Stimulated activated CD4-positive, alpha-beta T cell treated with anti-CD3 and anti-CD28 coated beads, Interleukin-15, amount 100 ng/mL, for 1 hour (primary cell): ENCODE measurements around the gene TTLL5.

Experiments used
- DNase-seq, 2 donors: peaks; one replicate each; pipeline ENCODE4 v3.0.0-alpha.2; 2020; ENCODE audit warnings: low read depth in 1 of 2, low spot score in 1 of 2

Gene TTLL5

DNA sequence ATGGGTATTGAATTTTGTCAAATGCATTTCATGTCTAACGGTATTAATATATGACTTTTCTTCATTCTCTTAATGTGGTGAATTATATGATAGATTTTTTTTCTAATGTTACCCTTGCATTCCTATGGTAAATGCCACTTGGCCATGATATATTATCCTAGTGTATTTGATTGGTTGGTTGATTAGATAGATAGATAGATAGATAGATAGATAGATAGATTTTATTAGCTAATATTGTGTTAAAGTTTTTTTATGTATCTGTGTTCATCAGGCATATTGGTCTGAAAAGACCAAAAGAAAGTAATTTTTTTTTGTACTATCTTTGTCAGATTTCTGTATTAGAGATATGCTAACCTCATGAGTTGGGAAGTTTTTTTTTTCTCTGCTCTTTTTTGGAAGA lies 196.2 kb downstream of the TTLL5 start:
- no peak for DNase-seq

DNA sequence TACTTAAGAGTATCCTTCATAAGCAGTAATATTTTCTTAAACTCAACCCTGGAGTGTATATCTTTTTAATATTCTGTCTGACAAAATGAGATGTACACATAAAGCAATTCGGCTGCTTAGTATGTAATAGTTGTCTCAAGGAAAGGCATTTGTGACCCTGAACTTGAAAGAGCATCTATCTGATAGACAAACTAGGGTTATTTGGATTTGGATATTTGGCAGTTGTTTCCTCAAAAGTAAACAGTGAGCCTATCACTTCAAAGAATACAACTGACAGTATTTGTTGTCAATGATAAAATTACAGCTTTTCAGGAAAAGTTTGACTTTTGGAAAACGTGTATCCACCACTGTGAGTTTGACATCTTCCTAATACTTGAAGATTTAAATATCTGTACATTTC lies 197.3 kb downstream of the TTLL5 start:
- no peak for DNase-seq

DNA sequence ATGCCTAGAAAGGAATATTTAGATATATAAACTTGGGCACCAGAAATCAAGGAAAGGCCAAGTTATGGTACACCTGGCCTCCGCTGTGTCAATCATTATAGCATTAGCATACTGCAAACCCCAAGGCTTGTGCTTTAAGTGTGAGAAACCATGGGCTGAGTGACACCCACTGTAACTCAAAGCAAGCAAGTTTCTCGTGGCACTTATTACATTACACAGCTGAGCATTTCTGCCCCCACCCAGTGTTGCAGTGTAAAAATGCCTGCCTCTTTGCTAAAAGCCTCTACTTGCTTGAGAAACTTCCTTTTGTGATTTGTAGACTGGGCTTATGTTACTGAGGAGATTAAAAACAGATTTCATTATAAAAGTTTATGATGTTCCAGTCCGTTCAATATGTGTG lies 198.7 kb downstream of the TTLL5 start:
- DNase-seq: no peak

DNA sequence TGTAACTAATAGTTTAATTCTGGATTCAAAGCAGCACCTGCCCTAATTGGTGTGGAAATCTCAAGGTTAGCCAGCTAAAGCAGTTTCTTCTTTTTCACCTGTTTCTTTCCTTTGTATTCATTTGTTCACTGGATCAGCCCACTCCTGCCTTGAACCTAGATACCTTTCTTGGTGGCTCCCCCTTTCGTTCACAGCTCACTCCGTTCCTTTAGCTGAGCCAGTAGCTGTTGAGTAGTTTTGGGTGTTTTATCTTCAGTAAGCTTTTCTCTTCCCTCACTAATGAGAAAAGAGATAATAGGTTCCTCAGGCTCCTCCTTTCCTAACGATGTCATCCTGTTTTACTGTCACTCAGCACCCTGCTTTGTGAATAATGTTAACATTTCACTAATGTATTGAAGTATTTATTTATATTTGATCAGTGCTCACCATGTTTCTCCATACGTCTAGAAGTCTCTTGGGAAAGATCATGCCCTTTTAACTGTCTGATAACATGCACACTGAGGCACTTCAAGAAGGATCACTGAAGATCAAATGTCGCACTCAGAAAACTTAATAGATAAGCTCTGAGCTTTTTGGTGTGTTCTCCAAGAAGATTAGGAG lies 199.6 kb downstream of the TTLL5 start:
- DNase-seq: no peak

DNA sequence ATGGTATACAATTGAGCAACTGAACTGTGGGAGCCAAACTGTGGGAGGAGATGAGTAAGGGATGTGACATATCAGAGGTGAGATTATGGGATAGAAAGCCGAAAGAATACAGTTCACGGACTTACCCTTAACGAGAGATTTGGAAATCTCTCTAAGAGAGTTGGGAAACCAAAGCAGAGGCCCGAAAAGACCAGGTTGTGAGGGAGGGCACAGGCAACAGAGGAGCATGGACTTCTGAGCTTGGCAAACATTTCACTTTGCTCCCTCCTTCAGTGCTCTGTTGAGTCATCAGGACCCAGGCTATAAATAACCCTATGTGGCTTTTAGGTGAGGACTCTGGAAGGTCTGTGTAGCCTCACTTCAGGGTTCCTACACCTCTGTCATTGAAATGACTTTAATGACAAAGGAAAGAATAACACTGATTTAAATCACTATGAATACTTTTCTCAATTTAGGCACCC lies 200.1 kb downstream of the TTLL5 start:
- no peak for DNase-seq

DNA sequence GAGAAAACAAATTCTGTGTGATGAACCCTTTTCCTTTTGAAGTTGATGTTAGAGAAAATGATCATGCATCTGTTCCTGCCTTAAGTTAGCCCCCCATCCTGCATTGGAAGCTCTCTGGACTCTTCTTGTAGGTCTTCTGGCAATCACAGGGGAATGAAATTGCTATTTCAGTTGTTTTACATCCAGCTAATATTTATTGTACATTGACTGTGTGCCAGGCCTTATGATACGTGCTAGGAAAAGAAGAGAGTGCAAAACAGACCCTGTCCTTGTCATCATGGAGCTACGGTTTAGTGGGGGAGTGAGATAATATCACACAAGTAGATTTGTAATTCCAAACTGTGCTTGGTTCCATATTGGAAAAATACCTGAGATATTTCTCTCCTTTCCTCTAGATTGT lies 202.2 kb downstream of the TTLL5 start:
- no peak for DNase-seq

DNA sequence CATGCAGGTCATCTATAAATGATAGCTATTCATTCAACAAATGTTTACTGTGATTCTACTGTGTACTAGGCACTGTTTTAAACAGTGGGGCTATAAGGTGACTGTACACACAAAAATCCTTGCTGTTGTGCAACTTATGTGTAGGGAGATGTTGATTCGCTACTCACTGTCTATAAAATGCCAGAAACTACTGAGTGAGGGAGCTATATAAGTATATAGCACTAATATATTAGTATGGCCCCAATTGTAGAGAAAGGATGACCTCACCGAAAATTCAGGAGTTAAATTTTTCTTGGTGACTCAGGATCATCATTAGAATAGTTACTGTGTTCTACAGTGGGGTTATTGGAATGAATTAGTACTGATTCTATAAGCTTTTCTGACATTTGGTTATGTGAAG lies 203.3 kb downstream of the TTLL5 start:
- no peak for DNase-seq

DNA sequence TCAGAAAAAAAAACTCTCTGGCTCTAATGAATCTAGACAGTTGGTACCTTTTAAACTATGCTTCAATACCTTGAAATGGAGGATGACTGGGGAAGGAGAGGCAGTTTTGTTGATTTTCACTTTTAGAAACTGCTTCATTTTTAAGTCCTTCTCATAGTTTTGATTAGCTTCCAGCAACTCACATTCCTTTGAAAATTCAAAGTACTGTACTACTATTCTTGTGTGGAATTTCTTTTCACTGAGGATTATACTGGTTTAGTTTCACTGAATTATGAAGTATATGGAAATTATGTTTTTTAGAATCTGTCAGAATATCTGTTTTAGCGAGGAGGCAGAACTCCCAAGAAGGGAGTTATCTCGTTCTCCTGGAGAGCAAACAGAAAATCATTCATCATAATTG lies 204.5 kb downstream of the TTLL5 start:
- DNase-seq: no peak

DNA sequence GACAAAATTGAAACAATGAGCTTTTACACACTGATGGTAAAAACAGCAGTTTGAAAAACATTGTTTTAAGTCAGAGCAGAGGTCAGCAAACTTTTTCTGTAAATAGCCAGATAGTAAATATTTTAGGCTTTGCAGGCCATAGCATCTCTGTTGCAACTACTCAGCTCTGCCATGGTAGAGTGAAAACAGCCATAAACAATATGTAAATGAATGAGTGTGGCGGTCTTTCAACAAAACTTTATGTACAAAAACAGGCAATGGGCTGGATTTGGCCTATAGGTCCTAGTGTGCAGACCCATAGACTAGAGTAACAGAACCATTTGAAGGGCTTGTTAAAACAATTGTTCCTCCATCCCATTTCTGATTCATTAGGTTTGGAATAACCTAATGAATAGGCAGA lies 205.9 kb downstream of the TTLL5 start:
- no peak for DNase-seq

DNA sequence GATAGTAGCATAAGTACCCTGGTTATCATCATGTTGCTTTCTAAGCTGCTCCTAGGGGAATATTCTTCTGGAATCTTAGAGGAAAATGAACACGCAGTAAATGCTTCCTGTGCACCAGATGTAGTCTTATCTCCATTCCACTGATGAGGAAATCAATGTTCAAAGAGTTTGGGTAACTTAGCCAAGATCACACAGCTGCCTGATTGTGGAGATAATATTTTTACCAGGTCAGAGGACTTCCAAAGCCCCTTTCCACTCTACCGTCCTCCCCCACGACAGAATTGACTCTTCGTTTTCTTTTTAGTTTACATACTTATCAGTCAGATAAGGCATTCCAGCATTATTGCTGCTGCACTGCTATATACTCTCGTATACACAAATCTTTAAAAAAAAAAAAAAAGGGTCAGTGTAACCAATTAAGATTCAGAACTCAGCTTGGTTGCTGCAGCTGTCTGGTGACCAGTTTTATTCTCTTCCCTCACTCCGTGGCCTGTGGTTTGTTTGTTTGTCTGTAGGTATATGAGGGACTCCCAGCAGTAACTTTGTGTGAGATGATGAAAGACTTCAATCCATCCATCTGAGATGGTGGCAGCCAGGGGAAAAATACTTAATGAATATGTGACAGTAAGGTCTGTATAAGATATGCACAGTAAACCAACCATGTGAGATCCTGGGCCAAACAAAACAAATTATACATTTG lies 210.3 kb downstream of the TTLL5 start:
- DNase-seq: no peak

DNA sequence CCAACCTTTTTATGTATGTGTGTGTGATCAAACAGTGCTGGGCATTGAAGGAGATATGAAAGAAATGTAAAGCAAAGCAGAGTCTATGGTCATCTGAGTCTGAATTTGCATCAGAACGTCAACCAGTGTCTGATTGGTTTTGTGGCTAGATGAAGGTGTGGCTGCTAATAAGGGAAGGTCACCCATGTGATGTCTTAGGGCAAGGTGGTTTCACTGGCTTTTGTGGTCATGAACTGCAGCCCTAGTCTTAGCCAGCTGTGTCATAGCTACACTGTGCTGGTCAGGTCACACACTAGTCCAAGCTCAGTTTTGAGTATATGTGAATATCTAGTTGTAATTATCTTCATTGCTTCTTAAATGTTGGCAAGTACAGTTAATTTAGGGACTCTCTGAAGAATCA lies 214.9 kb downstream of the TTLL5 start:
- no peak for DNase-seq

DNA sequence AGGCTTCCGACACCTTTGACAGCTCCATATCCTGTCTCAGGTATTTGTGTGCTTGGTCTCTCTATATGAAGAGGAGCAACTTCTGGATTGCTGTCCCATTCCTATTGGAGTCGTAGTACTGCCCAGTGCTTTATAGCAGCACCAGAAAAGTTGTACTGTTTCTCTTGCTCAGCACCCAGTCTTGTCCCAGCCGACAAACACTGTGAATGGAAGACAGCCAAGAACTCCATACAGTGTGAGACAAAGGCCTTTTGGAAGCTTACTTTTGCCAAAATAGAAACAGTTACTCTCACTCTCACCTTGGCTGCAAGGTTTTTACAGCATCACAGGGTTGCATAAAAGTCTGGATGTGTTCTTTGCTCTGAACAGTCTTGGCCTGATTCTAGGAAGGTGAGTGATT lies 215.5 kb downstream of the TTLL5 start:
- DNase-seq: no peak

DNA sequence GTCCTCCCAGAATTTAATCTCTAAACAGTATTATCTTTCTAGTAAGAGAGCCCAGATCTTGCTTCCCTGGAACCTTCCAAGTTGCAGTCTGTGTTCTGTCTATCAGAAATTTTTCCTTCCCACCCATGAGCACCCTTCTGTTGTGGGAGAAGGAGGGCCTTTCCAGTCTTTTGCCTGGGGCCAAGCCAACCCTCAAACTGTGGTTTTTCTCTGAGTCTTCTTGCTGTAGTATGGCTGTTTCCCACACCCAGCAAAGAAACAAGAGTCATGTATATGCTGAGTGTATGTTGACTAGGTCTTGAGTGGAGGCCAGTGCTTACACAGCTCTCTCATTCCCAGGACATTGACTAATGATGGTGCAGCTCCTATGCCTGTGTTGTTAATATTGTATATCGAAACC lies 216.2 kb downstream of the TTLL5 start:
- DNase-seq: no peak

DNA sequence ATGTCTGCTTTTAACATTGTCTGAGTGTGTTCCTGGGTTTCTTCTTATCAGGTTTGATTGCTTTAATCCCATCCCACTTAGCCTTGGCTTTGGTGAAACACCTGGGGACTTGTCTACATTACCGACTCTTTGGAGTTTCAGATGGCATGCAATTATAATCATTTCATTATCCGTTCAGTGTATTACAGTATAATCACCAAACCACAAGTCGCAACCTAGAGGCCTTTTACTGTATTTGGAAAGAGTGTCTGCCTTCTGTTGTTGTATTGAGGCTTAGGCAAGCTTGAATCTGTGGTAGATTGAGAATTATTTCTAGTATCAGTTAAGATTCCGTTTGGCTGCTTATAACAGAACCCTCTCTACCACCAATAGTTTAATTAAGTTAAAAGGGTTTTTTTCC lies 216.8 kb downstream of the TTLL5 start:
- DNase-seq: no peak

DNA sequence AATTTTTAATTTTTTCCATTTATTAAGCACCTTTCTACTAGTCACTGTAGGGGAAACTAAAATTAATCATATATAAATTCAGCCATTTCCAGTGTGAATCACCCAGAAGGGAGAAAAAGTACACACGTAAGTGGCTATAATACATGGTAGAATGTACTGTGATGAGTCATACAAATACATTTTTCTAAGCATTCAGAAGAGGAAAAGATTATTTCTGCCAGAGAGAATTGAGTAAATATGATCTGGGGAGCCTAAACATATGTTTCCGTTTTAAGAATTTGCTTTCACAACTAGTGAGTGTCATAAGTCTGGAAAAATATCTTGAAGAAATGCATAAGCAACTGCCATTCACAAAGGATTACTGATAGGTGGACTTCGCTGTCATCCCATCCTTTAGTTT lies 218.0 kb downstream of the TTLL5 start:
- no peak for DNase-seq

DNA sequence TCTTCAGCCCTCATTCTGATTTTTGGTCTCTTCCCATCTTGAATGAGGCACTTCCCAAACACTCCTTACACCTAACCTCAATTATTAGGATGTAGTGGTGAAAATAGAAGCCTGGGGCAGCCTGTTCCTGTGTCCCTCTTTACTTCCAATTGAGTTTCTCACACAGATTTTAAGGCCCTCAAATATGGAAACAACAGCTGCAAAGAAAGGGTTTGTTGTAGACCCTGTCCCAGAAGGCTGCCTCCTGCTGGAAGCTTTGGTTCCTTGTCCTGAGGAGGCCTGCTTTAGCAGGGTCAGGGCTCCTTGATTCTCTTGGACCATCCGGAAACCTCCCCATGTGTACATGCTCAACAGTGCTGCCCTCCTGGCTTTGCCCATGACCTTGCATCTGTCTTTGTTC lies 219.5 kb downstream of the TTLL5 start:
- DNase-seq: no peak

DNA sequence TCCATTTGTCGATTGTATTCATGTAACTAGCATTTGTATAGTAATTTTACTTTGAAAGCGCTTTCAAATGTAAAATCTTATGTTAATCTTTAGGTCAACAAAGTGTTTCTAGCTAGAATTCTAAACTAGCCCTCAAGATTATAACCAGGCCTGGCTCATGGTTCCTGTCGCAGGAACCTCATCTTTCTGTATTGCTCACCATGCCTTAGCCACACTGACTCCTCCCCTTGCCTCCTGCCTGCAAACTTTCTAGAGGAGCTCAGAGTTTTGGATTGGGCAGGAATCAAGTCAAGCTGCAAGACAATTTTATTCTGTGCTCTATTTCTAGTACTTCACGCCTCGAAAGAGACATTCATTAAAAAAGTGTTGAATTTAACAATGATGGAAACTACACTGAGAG lies 220.9 kb downstream of the TTLL5 start:
- DNase-seq: no peak

DNA sequence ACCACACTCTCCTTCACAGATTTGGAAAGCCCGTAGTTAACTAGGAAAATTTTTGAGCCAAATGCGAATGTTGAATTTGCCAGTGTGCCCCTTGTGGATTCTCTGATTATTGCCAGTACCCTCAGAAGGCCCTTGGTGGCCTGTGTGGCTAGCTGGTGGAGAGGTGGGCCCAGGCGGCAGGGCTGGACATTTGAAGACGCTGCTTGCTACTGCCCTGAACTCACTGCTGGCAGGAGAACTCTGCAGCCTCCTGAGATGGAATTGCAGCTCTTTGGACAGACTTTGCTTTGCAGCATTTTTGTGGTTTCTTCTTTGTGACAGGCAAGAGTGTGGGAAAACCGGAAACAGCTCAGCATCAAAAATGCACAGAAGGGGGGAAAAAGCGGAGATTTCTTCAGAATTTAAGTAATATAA lies 223.2 kb downstream of the TTLL5 start:
- no peak for DNase-seq

DNA sequence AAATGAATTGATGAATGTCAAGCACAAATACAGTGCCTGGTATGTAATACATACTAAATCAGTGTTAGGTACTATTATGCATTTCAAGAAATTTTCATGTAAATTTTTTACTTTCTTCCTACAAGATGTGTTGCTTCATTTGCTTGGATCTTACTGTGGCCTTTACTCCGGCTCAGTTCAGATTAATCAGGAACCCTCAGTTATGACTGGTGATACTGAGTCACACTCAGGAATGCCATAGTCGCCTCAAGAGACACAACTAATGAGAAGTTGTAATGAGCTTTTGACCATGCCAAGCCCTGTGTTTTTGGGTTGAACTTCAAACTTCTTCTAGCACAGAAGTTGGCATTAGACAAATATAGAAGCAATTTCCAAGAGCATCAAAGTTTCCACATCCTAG lies 224.8 kb downstream of the TTLL5 start:
- no peak for DNase-seq

DNA sequence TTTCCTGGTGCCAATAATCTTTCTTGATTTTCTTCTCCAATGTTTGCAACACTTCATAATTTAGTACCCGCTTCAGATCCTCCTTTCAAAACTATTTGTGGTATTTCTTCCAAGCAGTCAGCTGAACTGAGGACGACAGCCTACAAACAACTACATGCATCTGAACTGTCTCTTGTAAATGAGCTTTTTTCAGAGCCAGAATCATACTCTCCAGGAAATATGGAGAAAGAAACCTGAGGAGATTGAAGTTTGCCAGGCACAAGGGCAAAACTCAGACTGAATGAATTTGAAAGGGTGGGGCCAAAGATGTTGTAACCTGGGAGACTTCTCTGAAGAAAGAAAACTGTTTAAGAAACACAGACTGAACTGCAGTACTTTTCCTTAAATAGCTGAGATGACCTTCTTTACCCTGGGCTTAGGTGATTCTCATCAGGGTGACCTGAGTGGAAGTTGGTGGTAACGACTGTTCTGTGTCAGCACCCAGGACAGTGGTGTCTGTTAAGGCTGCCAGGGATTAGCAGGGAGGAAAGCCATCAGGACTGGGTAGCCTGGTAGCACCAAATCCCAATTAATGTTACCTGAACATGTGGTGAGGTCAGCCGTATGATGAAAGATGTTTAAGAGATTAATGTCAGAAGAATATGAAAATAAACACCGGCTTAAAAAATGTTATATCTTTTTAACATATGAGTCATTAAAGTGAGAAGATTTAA lies 225.7 kb downstream of the TTLL5 start:
- no peak for DNase-seq

DNA sequence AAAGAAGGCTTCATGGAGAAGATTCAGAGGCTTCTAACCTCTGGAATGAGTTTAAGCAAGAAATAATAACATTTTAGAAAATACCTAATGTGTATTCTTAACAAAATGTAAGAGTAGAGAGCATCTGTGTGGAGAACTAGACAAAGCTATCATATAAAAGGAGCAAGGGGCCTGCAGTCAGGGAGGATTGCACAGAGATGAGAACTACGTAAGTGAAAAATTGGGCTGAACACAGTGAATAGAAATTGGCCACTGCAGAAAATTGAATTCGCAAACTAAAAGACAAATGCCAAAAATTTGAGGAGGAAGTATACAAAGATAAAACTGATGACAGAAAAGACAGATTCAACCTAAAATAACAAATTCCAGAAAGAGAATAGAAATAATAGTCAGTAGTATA lies 227.9 kb downstream of the TTLL5 start:
- DNase-seq: no peak

DNA sequence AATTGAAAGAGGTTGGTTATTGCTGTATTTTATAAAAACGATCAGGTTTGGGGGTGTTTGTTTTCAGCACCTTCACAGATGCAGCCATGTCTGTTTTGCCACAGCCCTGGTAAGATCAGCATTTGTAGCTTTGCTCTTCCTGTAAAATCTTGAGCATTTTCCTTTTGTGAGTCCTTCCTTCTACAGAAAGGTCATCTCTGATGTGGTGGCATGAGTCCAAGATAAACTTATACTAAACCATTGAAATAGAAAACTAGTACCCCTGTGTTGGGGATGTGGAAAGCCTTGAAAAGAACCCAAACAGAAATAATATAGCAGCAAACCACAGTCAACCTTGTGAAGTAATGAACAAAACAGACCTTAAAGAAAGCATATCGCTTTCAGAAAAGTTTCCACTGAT lies 235.3 kb downstream of the TTLL5 start:
- DNase-seq: no peak

DNA sequence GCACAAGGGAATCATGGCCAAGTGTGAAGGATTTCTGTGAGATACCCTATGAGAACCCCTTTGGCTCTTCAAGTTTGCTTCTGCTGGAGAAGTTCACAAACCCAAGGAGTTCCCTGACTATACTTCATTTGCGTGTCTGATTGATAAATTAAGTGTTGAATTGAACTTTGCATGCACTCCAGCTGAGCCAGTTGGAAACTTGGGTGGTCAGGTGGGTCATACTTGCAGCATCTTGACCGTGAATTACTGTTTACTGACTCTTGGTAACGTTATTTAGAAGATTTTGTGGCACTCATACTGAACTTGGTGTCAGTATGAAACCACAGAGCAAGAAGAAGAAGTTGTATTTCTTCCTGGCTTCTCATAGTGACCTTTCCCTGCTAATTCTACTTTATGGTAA lies 243.3 kb downstream of the TTLL5 start:
- DNase-seq: no peak
